NCI-H82 (cell line): ENCODE measurements around the gene TLE2.
"Not testable (repeated sequence)": the region's sequence is repeated elsewhere in the genome, so short reads cannot be mapped to it uniquely, and the experiment has no call there.

ENCODE experiments used
- DNase-seq: peaks from one replicate; lab custom pipeline; 2025; lab: John Stamatoyannopoulos, UW

Gene TLE2

DNA sequence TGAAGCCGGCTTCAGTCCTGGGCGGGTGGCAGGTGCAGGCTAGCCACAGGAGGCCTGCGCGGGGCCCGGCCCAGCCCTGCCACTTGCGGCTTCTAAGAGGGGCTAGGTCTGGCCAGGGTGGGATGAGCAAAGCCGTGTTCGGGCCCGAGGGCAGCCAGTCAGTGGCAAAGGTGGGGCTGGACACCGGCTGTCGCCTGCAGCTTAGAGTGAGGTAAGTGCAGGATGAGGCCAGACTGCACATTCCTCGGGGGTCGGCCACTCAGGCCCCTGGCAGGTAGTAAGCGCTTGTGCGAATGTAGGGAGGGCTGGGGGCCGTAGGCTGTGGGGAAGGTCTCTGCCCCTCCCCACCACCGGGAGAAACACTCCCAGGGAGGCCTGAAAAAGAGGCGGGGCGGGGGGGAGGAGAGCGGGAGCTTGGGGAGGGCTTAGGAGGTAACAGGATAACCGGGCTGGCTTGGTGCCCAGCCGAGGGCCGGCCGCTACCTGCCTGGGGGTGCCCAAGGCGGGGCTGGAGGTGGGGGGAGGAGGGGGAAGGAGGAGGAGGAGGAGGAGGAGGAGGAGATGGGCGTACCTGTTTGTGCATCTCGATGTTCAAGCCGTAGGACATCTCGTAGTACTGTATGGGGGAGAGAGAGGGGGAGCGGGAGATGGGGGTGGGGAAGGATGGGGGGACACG is 26.8 kb upstream of the TLE2 start:
- DNase-seq, result peak; percentile 95

DNA sequence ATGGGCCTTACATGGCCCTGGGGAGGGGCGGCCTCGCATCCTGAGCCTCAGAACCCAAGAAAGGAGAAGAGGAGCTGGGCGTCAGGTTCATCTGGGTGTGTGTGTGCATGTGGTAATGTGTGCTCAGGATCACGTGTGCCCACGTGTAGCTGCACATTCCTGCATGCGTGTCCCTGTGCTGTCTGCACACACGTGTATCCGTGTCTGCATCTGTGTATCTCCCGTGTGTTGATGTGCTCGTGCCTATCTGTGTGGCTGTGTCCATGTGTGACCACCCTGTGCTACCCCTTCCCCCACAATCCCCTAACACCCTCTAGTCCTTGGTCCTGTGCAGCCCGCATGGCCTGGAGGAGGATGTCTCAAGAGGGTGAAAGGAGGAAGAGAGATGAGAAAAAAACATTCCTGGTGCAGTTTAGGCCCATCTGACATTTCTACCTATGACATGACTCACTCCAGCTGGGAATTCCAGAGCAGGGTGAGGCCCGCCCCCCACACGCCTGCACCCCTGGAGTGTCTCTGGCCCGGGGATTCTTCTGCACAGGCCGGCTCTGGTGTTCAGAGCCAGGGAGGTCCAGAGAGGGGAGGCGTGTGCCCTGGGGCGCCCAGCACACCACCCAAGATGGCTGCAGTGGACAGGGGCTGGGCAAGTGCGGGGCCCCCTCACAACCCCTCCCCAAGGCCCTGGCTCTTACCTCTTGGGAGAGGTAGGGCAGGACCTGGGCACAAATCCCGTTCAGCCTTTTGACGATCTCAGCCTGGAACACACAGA is 26.1 kb upstream of the TLE2 start:
- DNase-seq, result no peak

DNA sequence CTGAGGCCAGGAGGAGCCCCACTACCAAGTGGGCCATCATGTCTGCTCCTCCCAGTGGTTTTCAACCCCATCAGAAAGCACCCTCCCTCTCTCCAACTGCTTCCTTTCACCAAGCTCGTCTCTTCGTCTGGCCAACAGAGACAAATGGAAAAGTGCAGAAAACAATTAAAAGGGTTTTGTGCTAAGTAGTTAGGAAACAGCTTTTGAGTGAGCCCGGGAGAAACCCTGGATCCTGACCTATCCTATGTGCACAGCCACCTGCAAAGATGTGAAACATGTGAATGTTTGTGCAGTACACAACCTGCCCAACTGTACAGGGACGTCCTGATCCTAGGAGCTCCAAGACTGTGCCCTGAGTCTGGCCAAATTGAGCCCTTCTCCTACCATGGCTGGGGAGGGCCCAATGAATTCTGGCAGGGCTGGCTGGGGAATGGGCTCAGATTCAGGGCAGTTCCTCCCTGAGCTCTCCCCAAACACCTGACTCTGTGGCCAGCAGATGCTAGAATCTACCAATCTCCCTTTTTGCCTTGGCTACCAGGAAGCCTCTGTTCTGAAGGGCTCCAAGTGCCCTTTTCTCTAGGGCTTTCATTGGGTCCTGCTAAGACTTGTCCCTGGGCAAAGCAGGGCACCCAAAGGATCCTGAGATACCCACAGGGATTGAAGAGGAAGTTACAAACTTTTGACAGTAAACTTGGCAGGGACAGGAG is 25.3 kb upstream of the TLE2 start:
- DNase-seq, result no peak

DNA sequence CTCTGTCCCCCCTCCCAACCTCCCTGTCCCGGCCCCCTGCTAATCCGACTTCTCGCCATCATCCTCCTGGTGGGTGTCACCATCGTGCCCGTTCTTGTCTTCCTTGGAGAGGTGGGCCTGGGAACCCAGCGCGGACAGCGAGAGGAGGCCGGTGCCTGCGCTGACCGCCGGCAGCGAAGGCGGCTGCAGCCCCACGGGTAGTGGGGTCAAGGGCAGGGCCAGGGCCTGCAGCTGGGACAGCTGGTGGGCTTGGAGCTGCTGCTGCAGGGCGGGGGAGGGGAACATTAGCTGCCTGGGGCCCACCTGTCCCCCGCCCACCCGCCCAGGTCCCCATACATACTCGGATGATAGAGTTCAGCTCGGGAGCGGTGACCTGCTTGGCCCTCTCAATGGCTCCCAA is 24.7 kb upstream of the TLE2 start:
- DNase-seq, result no peak

DNA sequence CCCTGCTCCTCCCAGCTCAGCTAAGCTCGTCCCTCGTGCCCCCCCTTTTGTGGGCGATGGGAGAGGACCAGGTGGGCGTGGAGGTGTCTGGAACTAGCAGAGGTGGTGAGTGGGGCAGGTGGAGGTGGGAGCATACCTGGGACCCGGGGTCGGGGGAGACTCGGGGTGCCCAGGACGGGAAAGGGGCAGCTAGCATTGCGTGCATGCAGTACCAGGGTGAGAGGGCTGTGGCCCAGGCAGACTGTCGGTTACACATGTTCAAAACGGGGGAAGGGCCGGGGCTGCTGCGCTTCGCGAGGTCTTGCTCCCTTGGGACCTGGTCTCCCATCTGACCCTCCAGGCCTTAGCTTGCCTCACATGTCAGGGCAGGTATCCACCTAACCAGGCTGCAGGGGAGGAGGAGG is 24.1 kb upstream of the TLE2 start:
- peak; percentile 51 for DNase-seq

DNA sequence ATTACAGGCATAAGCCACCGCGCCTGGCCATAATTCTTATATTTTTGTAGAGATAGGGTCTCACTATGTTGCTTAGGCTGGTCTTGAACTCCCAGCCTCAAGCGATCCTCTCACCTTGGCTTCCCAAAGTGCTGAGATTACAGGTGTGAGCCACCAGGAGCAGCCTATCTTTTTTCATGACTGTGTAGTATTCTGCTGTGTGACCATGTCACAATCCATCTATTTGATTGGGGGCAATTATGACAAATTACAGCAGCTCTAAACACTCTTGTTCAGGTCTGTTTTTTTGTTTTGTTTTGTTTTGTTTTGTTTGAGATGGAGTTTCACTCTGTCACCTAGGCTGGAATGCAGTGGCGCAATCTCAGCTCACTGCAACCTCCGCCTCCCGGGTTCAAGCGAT is 20.9 kb upstream of the TLE2 start:
- not testable (repeated sequence) for DNase-seq

DNA sequence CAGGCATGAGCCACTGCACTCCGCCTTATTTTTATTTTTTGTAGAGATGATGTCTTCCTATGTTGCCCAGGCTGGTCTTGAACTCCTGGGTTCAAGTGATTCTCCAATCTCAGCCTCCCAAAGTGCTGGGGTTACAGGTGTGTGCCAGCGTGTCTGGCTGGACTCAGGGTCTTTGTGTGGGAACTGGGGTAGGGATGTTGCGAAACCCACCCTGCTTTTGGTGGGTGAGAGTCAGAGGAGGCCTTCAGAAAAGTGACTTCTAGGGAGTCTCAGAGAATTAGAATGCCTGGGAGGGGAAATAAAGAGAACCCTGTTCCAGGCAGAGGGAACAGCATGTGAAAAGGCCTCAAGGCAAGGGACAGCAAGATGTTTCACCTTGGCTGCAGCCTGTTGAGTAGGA is 20.0 kb upstream of the TLE2 start:
- no peak for DNase-seq

DNA sequence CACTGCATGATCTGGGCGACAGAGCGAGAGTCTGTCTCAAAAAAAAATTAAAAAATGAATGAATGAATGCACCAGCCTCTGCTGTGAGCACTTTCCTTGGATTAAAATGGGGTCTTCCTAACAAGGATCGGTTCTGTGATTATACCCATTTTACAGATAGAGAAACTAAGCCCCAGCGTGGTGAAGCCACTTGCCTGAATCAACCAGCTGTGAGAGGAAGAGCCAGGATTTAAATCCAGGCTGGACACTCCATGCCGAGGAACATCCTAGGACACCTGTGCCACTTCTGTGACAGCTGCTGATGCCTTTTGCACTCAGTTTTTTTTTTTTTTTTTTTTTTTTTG is 19.1 kb upstream of the TLE2 start:
- DNase-seq, result no peak

DNA sequence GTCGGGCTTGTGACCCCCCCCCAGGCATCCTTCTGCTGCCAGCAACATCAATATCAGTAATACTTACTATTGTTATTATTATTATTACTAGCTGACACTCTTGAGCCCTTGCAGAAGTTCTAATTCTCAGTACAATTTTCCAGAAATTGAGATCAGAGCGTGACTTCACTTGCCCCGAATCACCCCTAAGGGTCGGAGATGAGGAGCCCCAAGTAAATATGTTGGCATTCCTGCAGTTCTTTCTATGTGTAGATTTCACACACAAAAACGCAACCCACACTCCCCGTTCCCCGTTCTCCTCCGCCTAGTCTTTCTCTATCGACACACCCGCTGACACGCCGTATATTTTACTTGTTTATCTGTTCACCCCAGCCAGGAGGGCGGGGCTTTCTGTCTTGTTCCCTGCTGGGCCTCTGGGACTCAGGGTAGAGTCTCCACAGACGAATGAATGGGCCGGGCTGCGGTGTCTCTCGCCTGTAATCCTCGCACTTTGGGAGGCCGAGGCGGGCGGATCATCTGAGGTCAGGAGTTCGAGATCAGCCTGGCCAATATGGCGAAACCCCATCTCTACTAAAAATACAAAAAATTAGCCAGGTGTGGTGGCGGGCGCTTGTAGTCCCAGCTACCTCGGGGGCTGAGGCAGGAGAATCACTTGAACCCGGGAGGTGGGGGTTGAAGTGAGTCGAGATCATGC is 18.6 kb upstream of the TLE2 start:
- peak; percentile 93 for DNase-seq

DNA sequence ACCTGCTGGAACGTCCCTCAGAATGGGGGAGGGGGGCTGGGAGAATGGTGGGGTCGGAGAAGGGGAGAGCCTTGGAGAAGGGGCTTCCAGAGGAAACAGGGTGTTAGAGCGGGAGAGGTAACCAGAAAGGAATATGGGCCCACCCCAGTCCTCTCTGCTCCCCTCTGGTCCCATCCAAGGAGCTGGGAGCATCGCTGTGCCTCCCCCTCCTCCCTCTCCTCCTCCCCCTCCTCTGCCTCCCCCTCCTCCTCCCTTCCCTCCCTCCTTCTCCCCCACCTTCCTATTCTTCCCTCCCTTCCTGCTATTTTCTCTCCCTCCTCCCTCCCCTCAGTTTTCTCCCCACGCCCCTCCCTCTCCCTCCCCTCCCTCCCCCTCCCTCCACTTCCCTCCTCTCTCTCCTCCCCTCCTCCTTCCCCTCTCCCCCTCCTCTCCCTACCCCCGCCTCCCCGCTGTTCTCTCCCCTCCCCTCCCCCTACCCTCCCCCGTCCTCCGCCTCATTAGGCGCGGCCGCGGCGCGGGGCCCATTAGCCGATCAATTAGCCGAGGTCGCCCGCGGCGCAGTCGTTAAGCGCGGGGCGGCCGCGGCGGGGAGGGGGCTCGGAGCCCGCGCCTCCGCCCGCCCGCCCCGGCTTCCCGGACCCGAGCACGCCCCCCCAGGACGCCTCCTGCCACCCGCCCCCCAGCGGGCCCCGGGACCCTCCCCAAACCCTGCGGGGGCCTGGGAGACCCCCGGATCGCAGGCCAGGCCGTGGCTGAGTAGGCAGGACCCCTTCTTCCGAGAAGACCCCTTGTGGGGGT is 17.8 kb upstream of the TLE2 start:
- DNase-seq, result peak; percentile 85

DNA sequence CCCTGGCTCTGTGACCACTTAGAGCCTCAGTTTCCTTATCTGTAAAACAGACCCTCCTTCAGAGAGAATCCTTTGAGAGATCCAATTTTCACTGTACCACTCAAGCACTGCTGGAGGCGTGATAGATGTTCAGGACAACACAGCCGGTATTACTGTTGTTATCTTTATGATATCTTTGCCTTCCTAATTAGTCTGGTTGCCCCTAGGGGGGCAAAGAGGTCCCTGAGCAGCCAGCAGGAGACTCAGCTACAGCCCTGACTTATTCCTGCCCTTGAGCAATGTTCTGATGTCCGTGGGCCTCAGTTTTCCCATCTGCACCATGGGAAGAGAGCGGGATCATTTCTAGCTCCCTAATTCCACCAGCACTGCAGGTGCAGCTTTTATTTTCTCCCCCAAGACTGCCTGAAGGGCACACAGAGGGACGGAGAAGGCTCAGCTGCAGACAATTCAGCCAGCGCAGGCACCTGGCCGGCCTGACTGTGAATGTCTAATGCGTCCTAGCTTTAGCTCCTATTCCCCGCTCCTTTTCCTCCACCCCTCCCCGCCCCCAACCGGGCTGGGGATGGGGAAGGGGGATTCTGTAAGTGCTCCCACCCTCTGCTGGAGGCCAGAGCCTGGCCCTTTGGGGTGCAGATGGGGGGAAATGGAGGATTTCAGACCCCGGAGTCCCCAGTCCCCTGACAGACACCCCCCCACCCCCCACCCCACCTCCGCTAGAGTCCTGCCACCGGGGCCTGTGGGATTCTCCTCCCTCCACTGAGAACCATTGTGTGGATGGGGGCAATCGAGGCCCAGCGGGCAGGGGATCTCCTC is 17.0 kb upstream of the TLE2 start:
- DNase-seq, result peak; percentile 42

DNA sequence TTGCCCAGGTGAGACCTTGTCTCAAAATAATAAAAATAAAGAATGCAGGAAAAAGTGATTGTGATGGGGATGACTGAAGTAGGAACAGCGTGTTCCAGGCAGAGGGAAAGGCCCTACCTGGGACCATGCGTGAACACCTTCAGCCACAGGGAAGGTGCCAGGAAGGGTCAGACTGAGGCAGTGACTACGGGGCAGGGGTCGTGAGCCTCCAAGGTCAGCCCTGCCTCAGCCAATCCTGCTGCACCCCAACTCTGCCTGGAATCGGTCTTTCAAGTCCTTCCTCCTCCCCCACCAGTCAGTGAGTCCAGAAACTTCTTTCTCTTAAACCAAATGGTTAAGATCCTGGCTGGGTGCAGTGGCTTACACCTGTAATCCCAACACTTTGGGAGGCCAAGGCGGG is 16.1 kb upstream of the TLE2 start:
- DNase-seq, result no peak

DNA sequence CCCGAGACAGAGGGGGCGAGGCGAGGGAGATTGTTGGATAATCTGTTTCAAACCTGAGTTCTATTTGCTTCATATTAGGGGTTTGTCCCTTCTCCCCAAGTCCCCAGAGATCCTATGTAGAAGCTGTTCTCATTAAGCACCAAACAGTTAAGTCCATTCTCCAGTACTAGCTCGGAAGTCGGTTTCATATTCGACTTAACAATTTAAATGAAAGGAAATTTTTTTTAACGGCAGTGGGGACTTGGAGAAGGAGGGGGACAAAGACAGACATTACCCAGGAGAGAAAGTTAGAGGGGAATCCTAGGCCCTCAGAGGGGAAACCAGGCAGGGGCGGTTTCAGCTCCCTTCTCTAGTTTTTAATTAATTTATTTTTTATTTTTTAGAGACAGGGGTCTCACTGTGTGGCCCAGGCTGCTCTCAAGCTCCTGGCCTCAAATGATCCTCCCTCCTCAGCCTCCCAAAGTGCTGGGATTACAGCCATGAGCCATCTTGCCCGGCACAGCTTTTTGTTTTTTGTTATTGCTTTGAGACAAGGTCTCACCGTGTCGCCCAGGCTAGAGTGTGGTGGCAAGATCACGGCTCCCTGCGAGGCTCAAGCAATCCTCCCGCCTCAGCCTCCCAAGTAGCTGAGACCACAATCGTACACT is 13.7 kb upstream of the TLE2 start:
- no peak for DNase-seq

DNA sequence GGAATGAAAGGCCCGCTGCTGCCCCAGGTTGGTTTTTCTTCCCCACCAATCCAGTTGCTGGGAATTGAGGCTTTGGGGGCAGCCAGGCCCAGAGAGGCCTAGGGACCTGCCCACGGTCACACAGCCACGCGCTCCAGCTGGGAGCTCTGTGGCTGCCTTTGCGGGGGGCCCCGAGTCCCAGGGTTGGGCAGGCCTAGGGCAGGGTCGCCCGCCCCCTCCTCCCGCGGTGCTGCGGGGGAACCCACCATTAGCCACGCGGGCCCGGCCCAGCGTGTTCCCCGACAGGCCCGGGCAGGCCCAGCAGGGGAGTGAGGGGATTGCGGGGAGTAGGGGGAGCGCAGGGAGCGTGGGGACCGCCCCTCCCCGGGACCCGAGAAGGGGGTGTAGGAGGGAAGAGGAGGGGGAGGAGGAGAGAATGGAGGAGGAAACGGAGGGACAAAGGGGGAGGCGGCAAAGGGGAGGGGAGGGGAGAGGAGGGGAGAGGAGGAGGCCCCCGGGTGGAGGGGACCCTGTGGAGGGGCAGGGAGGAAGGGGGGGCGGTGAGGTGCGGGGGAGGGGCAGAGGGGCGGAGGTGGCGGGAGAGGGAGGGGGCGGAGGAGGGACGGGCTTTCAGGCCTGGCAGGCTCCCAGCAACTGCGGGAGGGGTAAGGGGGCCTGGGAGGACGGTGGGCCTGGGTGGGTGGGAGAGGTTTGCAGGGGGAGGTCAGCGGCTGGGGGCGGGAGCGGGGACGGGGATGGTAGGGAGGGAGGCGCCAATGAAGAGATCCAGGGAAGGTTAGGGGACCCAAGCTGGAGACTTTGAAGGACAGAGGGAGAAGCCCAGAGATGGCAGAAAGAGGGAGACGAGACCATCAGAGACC is 12.9 kb upstream of the TLE2 start:
- no peak for DNase-seq

DNA sequence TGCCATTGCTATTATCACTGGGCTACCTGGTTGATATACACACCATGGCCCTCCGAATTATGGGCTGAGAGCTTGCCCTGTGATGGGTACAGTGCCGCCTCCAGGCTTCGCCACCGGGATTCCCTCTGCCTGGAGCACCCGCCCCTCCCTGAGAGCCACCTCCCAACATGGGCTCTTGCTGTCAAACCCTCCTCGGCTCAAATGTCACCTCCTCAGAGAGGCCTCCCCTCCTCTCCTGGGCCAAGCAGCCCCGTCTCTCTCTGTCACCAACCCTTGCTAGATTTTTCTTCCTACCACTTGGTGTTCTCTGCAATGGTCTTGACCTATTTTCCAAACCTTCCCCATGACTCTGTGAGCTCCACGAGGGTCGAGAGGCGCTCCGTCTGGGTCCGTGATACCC is 12.2 kb upstream of the TLE2 start:
- no peak for DNase-seq

DNA sequence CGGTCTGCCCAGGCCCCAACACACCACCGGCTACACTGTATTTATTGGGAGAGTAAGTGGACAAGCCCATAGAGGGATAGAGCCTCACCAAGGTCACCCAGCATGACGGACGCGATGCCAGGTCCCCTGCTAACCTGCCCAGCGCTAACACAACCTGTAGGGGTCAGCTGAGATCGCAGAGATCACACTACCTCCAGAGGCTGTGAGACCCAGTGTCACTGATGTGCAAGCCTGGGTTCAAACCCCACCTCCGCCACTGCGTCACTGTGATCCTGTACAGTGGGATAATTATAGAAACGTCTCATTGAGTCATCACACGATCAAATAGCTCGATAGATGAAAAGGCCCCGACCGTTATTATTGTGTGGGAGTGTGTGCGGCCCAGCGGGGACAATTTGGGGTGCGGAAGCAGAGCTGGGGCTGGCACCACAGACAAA is 10.6 kb upstream of the TLE2 start:
- DNase-seq, result no peak

DNA sequence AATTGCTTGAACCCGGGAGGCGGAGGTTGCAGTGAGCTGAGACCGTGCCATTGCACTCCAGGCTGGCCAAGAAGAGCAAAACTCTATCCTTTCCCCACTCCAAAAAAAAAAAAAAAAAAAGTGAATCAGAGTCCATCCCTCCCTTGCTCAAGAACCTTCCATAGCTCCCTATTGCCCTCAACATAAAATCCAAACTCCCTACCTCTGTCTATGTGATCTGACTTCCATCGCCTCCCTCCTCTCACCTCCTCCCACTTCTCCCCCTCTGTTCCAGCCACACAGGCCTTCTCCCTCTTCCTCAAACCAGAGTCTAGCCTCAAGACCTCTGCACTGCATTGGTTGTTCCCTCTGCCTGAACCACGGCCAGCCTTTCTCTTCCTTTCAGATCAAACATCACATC is 10.0 kb upstream of the TLE2 start:
- no peak for DNase-seq

DNA sequence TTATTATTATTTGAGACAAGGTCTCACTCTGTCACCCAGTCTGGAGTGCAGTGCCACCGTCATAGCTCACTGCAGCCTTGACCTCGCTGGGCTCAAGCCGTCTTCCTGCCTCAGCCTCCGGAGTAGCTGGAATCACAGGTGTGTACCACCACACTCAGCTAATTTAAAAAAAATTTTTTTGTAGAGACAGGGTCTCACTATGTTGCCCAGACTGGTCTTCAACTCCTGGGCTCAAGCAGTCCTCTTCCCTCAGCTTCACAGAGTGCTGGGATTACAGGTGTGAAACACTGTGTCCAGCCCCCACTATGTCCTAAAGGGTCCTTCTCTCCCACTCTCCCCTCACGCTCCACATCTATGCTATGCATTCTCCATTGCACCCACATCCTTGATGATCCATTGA is 9.1 kb upstream of the TLE2 start:
- DNase-seq, result no peak

DNA sequence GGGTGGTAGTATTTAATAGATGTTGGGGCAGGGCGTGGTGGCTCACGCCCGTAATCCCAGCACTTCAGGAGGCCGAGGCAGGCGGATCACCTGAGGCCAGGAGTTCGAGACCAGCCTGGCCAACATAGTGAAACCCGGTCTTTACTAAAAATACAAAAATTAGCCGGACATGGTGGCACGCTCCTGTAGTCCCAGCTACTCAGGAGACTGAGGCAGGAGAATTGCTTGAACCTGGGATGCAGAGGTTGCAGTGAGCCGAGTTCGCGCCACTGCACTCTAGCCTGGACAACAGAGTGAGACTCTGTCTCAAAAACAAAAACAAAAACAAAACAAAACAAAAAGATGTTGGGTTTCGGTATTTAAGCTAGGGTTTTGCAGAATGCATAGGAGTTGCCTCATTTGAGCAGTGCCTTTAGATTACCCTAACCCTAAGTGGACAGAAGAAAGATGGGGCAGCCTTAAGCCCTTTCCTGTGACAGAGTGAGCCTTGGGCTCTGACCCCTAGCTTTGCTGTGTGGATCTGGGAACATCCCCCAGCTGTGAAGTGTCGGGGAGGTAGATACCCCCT is 8.0 kb upstream of the TLE2 start:
- DNase-seq, result not testable (repeated sequence)
